AG08395 (cell line): ENCODE data around the gene BAG1.

Experiments
- DNase-seq: peaks from one replicate; pipeline ENCODE4 v3.0.0; 2012; ENCODE audit warnings: mixed read lengths, low spot score

BAG1 gene

DNA sequence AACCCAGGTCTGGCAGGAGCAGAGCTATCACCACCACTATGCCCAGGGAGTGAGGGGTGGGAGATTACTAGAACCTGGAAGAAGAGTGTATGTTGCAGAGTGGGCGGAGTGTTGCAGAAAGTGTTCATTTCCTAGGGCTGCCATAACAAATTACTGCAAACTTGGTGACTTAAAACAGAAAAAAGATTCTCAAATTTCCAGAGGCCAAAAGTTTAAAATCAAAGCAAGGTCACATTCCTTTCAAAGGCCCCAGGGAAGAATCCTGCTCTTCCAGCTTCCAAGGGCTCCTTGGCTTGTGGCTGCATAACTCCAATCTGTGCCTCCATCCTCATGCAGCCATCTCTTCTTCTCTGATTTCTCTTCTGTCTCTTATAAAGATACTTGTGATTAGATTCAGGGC, 55.1 kb downstream of the BAG1 start:
- no peak for DNase-seq

DNA sequence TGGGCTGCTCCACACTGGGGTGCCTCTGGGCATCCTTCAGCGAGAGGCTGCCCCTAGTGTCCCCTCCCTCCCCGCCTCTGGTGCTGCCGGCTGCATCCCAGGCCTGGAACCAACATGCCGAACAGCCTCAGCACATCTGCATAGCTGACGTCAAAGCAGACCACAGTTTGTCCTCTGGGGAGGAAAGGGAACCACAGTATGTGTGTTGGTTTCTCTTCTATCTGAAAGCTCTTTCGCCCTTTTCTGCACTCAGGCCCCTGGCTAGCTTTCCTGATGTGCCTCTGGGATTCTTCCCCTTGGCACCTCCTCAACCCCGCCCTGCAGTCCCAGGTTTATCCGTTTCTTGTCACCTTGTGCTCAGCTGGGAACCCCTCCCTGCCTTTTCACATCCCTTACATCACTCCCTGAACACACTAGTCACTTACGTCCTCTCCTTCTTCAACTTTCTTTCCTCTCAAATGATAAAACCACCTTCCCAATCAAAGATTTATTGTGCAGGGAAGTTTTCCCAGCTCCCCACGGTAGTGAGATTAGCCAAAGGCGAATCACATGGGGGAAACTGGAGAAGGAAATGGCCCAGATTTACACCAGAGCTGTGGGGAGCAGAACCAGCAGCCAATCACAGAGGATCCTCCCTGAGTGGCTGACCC, 61.8 kb downstream of the BAG1 start:
- peak; percentile 58 for DNase-seq
